ENCODE results near the gene KLHL2.
"Not testable (repeated sequence)": the region's sequence is repeated elsewhere in the genome, so short reads cannot be mapped to it uniquely, and the experiment has no call there.

- TF ChIP-seq EZH2phosphoT487 (IDR thresholded peaks at IDR 0.05; ENCODE audit: unreplicated experiment); CTCF (conservative IDR thresholded peaks at IDR 0.05; ENCODE audit: low read depth in 2 of 2); ZNF114 (CRISPR knock-in tag; IDR thresholded peaks at IDR 0.05); EZH2 (IDR thresholded peaks at IDR 0.05; ENCODE audit: low read depth, unreplicated experiment); POLR2AphosphoS5 (IDR thresholded peaks at IDR 0.05; ENCODE audit: low read depth); ZNF331 (CRISPR knock-in tag; IDR thresholded peaks at IDR 0.05; ENCODE audit: low read depth); JUNB (IDR thresholded peaks at IDR 0.05; ENCODE audit: unreplicated experiment); CREB1 (CRISPR knock-in tag; IDR thresholded peaks at IDR 0.05; ENCODE audit: low read depth); STAT1 (IDR thresholded peaks at IDR 0.05; ENCODE audit: unreplicated experiment); NANOG (IDR thresholded peaks at IDR 0.05; ENCODE audit: borderline replicate concordance): not testable (repeated sequence)
- TF ChIP-seq, protein P1, sequence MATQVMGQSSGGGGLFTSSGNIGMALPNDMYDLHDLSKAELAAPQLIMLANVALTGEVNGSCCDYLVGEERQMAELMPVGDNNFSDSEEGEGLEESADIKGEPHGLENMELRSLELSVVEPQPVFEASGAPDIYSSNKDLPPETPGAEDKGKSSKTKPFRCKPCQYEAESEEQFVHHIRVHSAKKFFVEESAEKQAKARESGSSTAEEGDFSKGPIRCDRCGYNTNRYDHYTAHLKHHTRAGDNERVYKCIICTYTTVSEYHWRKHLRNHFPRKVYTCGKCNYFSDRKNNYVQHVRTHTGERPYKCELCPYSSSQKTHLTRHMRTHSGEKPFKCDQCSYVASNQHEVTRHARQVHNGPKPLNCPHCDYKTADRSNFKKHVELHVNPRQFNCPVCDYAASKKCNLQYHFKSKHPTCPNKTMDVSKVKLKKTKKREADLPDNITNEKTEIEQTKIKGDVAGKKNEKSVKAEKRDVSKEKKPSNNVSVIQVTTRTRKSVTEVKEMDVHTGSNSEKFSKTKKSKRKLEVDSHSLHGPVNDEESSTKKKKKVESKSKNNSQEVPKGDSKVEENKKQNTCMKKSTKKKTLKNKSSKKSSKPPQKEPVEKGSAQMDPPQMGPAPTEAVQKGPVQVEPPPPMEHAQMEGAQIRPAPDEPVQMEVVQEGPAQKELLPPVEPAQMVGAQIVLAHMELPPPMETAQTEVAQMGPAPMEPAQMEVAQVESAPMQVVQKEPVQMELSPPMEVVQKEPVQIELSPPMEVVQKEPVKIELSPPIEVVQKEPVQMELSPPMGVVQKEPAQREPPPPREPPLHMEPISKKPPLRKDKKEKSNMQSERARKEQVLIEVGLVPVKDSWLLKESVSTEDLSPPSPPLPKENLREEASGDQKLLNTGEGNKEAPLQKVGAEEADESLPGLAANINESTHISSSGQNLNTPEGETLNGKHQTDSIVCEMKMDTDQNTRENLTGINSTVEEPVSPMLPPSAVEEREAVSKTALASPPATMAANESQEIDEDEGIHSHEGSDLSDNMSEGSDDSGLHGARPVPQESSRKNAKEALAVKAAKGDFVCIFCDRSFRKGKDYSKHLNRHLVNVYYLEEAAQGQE (IDR thresholded peaks at IDR 0.05; ENCODE audit: unreplicated experiment) = not testable (repeated sequence)
- TF ChIP-seq, protein P2, sequence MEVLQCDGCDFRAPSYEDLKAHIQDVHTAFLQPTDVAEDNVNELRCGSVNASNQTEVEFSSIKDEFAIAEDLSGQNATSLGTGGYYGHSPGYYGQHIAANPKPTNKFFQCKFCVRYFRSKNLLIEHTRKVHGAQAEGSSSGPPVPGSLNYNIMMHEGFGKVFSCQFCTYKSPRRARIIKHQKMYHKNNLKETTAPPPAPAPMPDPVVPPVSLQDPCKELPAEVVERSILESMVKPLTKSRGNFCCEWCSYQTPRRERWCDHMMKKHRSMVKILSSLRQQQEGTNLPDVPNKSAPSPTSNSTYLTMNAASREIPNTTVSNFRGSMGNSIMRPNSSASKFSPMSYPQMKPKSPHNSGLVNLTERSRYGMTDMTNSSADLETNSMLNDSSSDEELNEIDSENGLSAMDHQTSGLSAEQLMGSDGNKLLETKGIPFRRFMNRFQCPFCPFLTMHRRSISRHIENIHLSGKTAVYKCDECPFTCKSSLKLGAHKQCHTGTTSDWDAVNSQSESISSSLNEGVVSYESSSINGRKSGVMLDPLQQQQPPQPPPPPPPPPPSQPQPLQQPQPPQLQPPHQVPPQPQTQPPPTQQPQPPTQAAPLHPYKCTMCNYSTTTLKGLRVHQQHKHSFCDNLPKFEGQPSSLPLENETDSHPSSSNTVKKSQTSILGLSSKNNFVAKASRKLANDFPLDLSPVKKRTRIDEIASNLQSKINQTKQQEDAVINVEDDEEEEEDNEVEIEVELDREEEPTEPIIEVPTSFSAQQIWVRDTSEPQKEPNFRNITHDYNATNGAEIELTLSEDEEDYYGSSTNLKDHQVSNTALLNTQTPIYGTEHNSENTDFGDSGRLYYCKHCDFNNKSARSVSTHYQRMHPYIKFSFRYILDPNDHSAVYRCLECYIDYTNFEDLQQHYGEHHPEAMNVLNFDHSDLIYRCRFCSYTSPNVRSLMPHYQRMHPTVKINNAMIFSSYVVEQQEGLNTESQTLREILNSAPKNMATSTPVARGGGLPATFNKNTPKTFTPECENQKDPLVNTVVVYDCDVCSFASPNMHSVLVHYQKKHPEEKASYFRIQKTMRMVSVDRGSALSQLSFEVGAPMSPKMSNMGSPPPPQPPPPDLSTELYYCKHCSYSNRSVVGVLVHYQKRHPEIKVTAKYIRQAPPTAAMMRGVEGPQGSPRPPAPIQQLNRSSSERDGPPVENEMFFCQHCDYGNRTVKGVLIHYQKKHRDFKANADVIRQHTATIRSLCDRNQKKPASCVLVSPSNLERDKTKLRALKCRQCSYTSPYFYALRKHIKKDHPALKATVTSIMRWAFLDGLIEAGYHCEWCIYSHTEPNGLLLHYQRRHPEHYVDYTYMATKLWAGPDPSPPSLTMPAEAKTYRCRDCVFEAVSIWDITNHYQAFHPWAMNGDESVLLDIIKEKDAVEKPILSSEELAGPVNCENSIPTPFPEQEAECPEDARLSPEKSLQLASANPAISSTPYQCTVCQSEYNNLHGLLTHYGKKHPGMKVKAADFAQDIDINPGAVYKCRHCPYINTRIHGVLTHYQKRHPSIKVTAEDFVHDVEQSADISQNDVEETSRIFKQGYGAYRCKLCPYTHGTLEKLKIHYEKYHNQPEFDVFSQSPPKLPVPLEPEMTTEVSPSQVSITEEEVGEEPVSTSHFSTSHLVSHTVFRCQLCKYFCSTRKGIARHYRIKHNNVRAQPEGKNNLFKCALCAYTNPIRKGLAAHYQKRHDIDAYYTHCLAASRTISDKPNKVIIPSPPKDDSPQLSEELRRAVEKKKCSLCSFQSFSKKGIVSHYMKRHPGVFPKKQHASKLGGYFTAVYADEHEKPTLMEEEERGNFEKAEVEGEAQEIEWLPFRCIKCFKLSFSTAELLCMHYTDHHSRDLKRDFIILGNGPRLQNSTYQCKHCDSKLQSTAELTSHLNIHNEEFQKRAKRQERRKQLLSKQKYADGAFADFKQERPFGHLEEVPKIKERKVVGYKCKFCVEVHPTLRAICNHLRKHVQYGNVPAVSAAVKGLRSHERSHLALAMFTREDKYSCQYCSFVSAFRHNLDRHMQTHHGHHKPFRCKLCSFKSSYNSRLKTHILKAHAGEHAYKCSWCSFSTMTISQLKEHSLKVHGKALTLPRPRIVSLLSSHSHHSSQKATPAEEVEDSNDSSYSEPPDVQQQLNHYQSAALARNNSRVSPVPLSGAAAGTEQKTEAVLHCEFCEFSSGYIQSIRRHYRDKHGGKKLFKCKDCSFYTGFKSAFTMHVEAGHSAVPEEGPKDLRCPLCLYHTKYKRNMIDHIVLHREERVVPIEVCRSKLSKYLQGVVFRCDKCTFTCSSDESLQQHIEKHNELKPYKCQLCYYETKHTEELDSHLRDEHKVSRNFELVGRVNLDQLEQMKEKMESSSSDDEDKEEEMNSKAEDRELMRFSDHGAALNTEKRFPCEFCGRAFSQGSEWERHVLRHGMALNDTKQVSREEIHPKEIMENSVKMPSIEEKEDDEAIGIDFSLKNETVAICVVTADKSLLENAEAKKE (CRISPR knock-in tag; IDR thresholded peaks at IDR 0.05) = not testable (repeated sequence)
- TF ChIP-seq, protein P3, sequence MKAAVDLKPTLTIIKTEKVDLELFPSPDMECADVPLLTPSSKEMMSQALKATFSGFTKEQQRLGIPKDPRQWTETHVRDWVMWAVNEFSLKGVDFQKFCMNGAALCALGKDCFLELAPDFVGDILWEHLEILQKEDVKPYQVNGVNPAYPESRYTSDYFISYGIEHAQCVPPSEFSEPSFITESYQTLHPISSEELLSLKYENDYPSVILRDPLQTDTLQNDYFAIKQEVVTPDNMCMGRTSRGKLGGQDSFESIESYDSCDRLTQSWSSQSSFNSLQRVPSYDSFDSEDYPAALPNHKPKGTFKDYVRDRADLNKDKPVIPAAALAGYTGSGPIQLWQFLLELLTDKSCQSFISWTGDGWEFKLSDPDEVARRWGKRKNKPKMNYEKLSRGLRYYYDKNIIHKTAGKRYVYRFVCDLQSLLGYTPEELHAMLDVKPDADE (IDR thresholded peaks at IDR 0.05) = not testable (repeated sequence)
Measured at GRCh38 chr4:165221306-165221705, 13.9 kb downstream of the KLHL2 start.

Data from GM23338 (cell line).